DOHH2 (cell line): ENCODE results near the gene OSBPL10.

Experiments used
- H3F3A ChIP-seq: fragments of 200-600 bp; sonication (generic), shearing (Covaris generic); 2 replicates; pipeline ENCODE4 v1.6.0; 2016; ENCODE audit warnings: antibody characterized with exemption, mild to moderate bottlenecking; ENCODE audit not compliant: control insufficient read depth, insufficient read depth
- H3K27ac ChIP-seq: fragments of 200-600 bp; sonication (generic); 2 replicates; pipeline ENCODE4 v1.5.1; 2014; ENCODE audit warnings: low read depth, mild to moderate bottlenecking, low read length, moderate library complexity
- H3K27me3 ChIP-seq: fragments of 200-600 bp; sonication (generic); 2 replicates; pipeline ENCODE4 v1.6.1; 2014; ENCODE audit warnings: mild to moderate bottlenecking, low read length, mixed read lengths; ENCODE audit not compliant: control insufficient read depth
- H3K36me3 ChIP-seq: fragments of 200-600 bp; sonication (generic); 2 replicates; pipeline ENCODE4 v1.6.1; 2014; ENCODE audit warnings: mild to moderate bottlenecking, low read length, moderate library complexity, mixed read lengths; ENCODE audit not compliant: control insufficient read depth
- H3K4me1 ChIP-seq: fragments of 200-600 bp; sonication (generic); 2 replicates; pipeline ENCODE4 v1.6.1; 2014; ENCODE audit warnings: mild to moderate bottlenecking, low read length, mixed read lengths; ENCODE audit not compliant: control insufficient read depth
- H3K4me2 ChIP-seq: fragments of 200-600 bp; sonication (generic); 2 replicates; pipeline ENCODE4 v1.6.0; 2014; ENCODE audit warnings: mild to moderate bottlenecking, low read length, moderate library complexity
- H3K4me3 ChIP-seq: fragments of 200-600 bp; sonication (generic); 2 replicates; pipeline ENCODE4 v1.5.1; 2014; ENCODE audit warnings: mild to moderate bottlenecking, low read length, mixed read lengths
- H3K79me2 ChIP-seq: fragments of 200-600 bp; sonication (generic); 2 replicates; pipeline ENCODE4 v1.6.1; 2014; ENCODE audit warnings: mild to moderate bottlenecking, low read length, mixed read lengths; ENCODE audit not compliant: control insufficient read depth
- H3K9me2 ChIP-seq: fragments of 200-600 bp; sonication (generic); replicated peaks from 2 replicates; pipeline ENCODE4 v1.6.1; 2014; ENCODE audit warnings: mild to moderate bottlenecking, low read length, mixed read lengths; ENCODE audit not compliant: control insufficient read depth
- H3K9me3 ChIP-seq: fragments of 200-600 bp; sonication (generic); 2 replicates; pipeline ENCODE4 v1.6.1; 2014; ENCODE audit warnings: antibody characterized with exemption, low read length, mixed read lengths; ENCODE audit not compliant: control insufficient read depth, insufficient read depth
- H4K20me1 ChIP-seq: fragments of 200-600 bp; sonication (generic); 2 replicates; pipeline ENCODE4 v1.6.0; 2014; ENCODE audit warnings: low read depth, mild to moderate bottlenecking, antibody characterized with exemption, low read length, moderate library complexity; ENCODE audit not compliant: control insufficient read depth, insufficient read depth
- EZH2phosphoT487 ChIP-seq: fragments of 200-600 bp; sonication (generic); IDR thresholded peaks from 2 replicates; pipeline ENCODE4 v1.6.1; 2017; ENCODE audit warnings: borderline replicate concordance, mild to moderate bottlenecking, antibody characterized with exemption, low read length, moderate library complexity, mixed read lengths
- TF ChIP-seq, protein P1 (sequence below): fragments of 200-600 bp; sonication (generic); IDR thresholded peaks from one replicate; pipeline ENCODE4 v1.5.1; 2014; ENCODE audit warnings: antibody characterized with exemption, mild to moderate bottlenecking, low read depth, low read length; ENCODE audit not compliant: poor library complexity, severe bottlenecking

The OSBPL10 gene

DNA sequence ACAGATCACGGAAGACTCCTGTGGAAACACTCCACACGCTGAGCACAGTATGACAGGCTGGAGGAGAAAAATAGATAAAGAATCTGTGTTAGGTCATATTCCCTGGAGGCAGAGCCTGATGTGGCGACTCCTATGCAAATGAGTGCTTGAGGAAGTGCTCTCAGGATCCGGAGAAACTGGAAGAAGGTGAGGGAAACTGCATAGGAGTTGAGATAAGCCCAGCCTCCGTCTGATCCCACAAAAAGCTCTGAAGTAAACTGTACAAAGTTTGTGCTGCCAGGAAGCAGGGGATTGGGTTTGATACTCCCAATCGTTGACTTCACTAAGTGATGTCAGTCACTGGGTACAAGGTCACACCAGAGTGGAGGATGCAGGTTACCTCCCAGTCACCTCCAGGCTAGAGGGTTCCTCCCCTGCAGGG lies 33.4 kb downstream of the OSBPL10 start:
- peaks cover 43% of the 10 kb centered on the region for H3K36me3 ChIP-seq
- peaks cover 4% of the 10 kb centered on the region; the same call in 1 of the 2 replicates for H3K9me3 ChIP-seq
- TF ChIP-seq, protein P1, sequence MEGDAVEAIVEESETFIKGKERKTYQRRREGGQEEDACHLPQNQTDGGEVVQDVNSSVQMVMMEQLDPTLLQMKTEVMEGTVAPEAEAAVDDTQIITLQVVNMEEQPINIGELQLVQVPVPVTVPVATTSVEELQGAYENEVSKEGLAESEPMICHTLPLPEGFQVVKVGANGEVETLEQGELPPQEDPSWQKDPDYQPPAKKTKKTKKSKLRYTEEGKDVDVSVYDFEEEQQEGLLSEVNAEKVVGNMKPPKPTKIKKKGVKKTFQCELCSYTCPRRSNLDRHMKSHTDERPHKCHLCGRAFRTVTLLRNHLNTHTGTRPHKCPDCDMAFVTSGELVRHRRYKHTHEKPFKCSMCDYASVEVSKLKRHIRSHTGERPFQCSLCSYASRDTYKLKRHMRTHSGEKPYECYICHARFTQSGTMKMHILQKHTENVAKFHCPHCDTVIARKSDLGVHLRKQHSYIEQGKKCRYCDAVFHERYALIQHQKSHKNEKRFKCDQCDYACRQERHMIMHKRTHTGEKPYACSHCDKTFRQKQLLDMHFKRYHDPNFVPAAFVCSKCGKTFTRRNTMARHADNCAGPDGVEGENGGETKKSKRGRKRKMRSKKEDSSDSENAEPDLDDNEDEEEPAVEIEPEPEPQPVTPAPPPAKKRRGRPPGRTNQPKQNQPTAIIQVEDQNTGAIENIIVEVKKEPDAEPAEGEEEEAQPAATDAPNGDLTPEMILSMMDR = no peak
- no peak for TF ChIP-seq EZH2phosphoT487
- no peaks in the 10 kb centered on the region for H3K9me2 ChIP-seq
- H3F3A ChIP-seq = peaks cover 66% of the 10 kb centered on the region
- H3K27me3 ChIP-seq = no peaks in the 10 kb centered on the region
- peak overlapping the region; percentile 98 for H3K27ac ChIP-seq
- peak overlapping the region; percentile 100 for H3K4me2 ChIP-seq
- peak overlapping the region; percentile 87 for H3K4me3 ChIP-seq
- H3K79me2 ChIP-seq = peaks cover 90% of the 10 kb centered on the region
- H3K4me1 ChIP-seq = peaks cover 97% of the 10 kb centered on the region
- no peaks in the 10 kb centered on the region for H4K20me1 ChIP-seq

DNA sequence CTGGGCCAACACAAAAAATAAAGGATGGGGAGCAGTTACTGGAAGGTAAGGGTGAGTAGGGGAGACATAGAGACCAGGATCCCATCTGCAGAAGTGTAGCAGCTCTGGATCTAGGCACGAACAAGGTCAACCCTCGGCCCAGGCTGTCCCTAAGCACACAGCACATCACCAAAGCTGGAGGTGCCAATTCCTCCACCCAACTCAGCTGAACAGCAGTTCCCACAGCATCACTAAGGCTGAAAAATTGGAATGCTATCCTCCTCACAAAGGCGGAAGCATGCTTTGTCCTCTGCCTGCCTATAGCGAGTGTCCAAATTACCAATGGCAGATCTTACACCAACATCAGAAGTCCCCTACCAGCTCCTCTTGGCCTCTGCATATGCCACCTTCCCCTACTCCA lies 33.9 kb downstream of the OSBPL10 start:
- H3K27ac ChIP-seq = peak overlapping the region; percentile 98
- H3F3A ChIP-seq = peaks cover 63% of the 10 kb centered on the region
- TF ChIP-seq EZH2phosphoT487 = no peak
- TF ChIP-seq, protein P1 = no peak
- H3K4me1 ChIP-seq = peaks cover 98% of the 10 kb centered on the region
- peak overlapping the region; percentile 87 for H3K4me3 ChIP-seq
- peaks cover 46% of the 10 kb centered on the region for H3K36me3 ChIP-seq
- H4K20me1 ChIP-seq = no peaks in the 10 kb centered on the region
- H3K79me2 ChIP-seq = peaks cover 94% of the 10 kb centered on the region
- no peaks in the 10 kb centered on the region for H3K27me3 ChIP-seq
- H3K9me3 ChIP-seq = peaks cover 4% of the 10 kb centered on the region; the same call in 1 of the 2 replicates
- no peaks in the 10 kb centered on the region for H3K9me2 ChIP-seq
- H3K4me2 ChIP-seq = peak overlapping the region; percentile 100

DNA sequence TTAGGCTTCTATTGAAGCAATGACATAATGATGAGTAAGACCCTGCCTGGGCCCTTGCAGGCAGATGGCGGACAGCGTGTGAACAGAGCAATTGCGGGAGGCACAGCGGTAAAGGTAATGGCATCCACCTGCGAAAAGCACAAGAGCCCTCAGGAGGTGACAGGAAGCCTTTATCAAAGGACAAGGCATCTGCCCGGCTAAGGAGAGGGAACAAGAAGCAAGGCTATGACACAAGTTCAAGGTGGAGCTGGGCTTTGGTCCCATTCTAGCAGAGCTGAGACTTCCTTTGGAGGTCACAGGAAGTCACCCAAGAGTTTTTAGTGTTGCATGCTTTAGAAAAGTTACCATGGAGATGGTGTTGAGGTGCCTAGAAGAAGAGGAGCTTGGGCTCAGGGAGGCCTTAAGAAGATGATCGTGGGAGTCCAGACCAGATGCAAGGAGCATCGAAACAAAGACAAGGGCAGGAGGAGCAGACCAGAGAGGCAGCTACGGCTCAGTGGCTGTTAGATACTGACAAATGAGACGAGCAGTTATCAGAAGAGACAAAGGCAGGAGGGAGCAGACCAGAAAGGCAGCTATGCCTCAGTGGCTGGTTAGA lies 34.5 kb downstream of the OSBPL10 start:
- peaks cover 96% of the 10 kb centered on the region for H3K79me2 ChIP-seq
- peak overlapping the region; percentile 87 for H3K4me3 ChIP-seq
- peaks cover 60% of the 10 kb centered on the region for H3F3A ChIP-seq
- H4K20me1 ChIP-seq = no peaks in the 10 kb centered on the region
- peaks cover 46% of the 10 kb centered on the region for H3K36me3 ChIP-seq
- peak overlapping the region; percentile 100 for H3K4me2 ChIP-seq
- TF ChIP-seq, protein P1 = no peak
- TF ChIP-seq EZH2phosphoT487 = no peak
- peaks cover 4% of the 10 kb centered on the region; the same call in 1 of the 2 replicates for H3K9me3 ChIP-seq
- peak overlapping the region; percentile 98 for H3K27ac ChIP-seq
- peaks cover 99% of the 10 kb centered on the region for H3K4me1 ChIP-seq
- H3K9me2 ChIP-seq = no peaks in the 10 kb centered on the region
- H3K27me3 ChIP-seq = no peaks in the 10 kb centered on the region
